Measurements from ENCODE around the gene TOB2.
"Not testable (repeated sequence)": the region's sequence is repeated elsewhere in the genome, so short reads cannot be mapped to it uniquely, and the experiment has no call there.

Gene TOB2

DNA sequence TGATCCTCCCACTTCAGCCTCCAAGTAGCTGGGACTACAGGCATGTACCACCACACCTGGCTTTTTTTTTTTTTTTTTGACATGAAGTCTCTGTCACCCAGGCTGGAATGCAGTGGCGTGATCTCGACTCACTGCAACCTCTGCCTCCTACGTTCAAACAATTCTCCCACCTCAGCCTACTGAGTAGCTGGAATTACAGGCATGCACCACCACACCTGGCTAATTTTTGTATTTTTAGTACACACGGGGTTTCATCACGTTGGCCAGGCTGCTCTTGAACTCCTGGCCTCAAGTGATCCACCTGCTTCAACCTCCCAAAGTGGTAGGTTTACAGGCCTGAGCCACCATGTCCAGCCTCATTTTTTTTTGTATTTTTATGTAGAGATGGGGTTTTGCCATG lies 6.1 kb downstream of the TOB2 start:
- WGBS (ENCODE audit: extremely low coverage, insufficient coverage, insufficient read length), result 100% methylated on average over 1 of the region's 5 CpGs
- H3K9me3 ChIP-seq (ENCODE audit: insufficient read depth, low read depth, low read length), result not testable (repeated sequence)
- H3K79me2 ChIP-seq (ENCODE audit: control insufficient read depth, insufficient read depth, low read length, poor library complexity), result peaks cover 23% of the 10 kb centered on the region

DNA sequence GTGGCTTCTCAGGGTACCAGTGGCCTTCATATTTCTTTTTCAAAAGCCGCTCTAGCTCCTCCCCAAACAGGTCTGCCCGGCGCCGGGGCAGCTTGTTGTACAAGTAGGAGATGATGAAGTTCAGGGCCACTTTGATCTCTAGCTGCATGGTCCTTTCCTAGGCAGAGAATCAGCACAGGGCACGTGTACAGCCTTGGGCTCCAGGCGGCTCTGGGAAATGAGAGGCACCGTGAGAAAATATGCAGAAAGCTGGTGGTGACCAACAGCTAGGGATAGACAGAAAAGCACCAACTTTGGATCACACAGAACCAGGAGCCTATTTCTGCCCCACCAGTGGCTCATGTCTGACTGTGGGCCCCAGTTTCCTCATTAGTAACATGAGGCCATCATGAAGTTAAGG lies 9.4 kb downstream of the TOB2 start:
- no peaks in the 10 kb centered on the region for H3K79me1 ChIP-seq (ENCODE audit: low read length)
- H3K9me3 ChIP-seq (ENCODE audit: insufficient read depth, low read depth, low read length), result no peaks in the 10 kb centered on the region
- no peak overlapping the region for H3K4me3 ChIP-seq (ENCODE audit: low read depth, low read length)
- no peak overlapping the region for H2BK12ac ChIP-seq (ENCODE audit: low read length)
- WGBS (ENCODE audit: extremely low coverage, insufficient coverage, insufficient read length), result no CpG with 5 or more reads among the region's 7 CpGs
- peaks cover under 1% of the 10 kb centered on the region for H3K79me2 ChIP-seq (ENCODE audit: control insufficient read depth, insufficient read depth, low read length, poor library complexity)
- H4K91ac ChIP-seq (ENCODE audit: low read depth, low read length), result no peak overlapping the region
- no peak overlapping the region for H2AFZ ChIP-seq (ENCODE audit: insufficient read depth, low read length, poor library complexity)
- H4K8ac ChIP-seq (ENCODE audit: low read depth, low read length), result no peak overlapping the region
- H2AK5ac ChIP-seq (ENCODE audit: low read length), result no peak overlapping the region
- H3K4me1 ChIP-seq (ENCODE audit: control insufficient read depth in 1 of 2, insufficient read depth in 2 of 2, low read length in 2 of 2), result no peaks in the 10 kb centered on the region
- H3K4ac ChIP-seq (ENCODE audit: low read depth, low read length), result no peak overlapping the region
- no peak for DNase-seq
- no peak overlapping the region for H3K23ac ChIP-seq (ENCODE audit: low read length)
- no peaks in the 10 kb centered on the region for H3K27me3 ChIP-seq (ENCODE audit: insufficient read depth, low read length)
- H2BK5ac ChIP-seq (ENCODE audit: low read depth, low read length, poor library complexity), result no peak overlapping the region
- H3K4me2 ChIP-seq (ENCODE audit: low read length), result no peak overlapping the region
- no peak overlapping the region for H3K14ac ChIP-seq (ENCODE audit: low read length)
- no peak overlapping the region for H3K27ac ChIP-seq (ENCODE audit: low read depth, low read length)
- H3K18ac ChIP-seq (ENCODE audit: low read length), result no peak overlapping the region
- H3K9ac ChIP-seq (ENCODE audit: low read length), result no peak overlapping the region
- no peak overlapping the region for H2BK120ac ChIP-seq (ENCODE audit: insufficient read depth, low read length, poor library complexity)
- no peak overlapping the region for H4K12ac ChIP-seq (ENCODE audit: low read depth, low read length)
- H3K36me3 ChIP-seq (ENCODE audit: control insufficient read depth in 1 of 2, insufficient read depth in 2 of 2, low read length in 2 of 2), result peaks cover 54 to 62% of the 10 kb centered on the region in 2 experiments

More for the DNA sequence above, 6.1 kb downstream of the TOB2 start:
- not testable (repeated sequence) for H2AFZ ChIP-seq (ENCODE audit: insufficient read depth, low read length, poor library complexity); H2BK120ac ChIP-seq (ENCODE audit: insufficient read depth, low read length, poor library complexity); H3K4me1 ChIP-seq (ENCODE audit: control insufficient read depth in 1 of 2, insufficient read depth in 2 of 2, low read length in 2 of 2); H3K4me3 ChIP-seq (ENCODE audit: low read depth, low read length); H2AK5ac ChIP-seq (ENCODE audit: low read length); H2BK5ac ChIP-seq (ENCODE audit: low read depth, low read length, poor library complexity); H3K9ac ChIP-seq (ENCODE audit: low read length); H4K8ac ChIP-seq (ENCODE audit: low read depth, low read length); H4K12ac ChIP-seq (ENCODE audit: low read depth, low read length); H3K4me2 ChIP-seq (ENCODE audit: low read length); H3K27me3 ChIP-seq (ENCODE audit: insufficient read depth, low read length); H3K14ac ChIP-seq (ENCODE audit: low read length); H2BK12ac ChIP-seq (ENCODE audit: low read length); H3K23ac ChIP-seq (ENCODE audit: low read length); H3K18ac ChIP-seq (ENCODE audit: low read length); H3K27ac ChIP-seq (ENCODE audit: low read depth, low read length); H4K91ac ChIP-seq (ENCODE audit: low read depth, low read length)
- Histone ChIP-seq H3K36me3 (ENCODE audit: control insufficient read depth in 1 of 2, insufficient read depth in 2 of 2, low read length in 2 of 2) (peaks cover 43 to 47% of the 10 kb centered on the region in 2 experiments), H3K4ac (ENCODE audit: low read depth, low read length) (peak overlapping the region; percentile 14), H3K79me1 (ENCODE audit: low read length) (peaks cover 11% of the 10 kb centered on the region)
- peak in 1 of 2 donors; percentile 48 for DNase-seq

DNA sequence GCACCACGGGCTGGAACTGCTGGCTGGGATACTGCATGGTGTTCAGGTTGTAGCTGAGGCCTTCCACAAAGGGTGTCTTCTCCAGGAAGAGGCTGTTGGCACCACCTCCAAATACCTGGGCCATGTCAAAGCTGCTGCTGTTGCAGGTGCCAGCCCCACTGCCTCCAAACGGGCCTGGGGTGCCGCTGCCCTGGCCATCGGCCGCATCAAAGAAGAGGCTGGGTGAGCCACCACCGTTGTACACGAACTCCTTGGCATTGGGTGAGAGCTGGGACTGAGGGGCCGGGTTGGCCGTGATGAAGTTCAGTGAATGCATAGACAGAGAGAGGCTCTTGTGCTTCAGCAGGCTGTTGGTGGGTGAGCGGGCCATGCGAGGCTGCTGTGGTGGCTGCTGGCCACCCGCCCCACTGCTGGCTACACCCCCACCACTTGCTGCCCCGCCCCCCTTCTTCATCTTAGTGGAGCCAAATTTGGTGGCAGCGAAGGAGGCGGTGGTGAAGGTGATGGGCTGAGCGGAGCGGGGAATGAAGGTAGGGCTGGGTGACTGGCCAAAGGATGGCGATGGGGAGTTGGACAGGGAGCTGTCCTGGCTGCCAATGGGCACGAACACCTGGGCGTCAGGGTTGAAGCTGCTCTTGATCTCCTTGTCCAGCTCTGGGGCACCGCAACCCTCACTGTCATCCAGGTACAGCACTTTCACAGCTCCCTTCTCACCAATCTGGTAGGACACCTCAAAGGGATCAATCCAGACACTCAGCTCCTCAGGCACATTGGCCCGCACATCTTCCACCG lies 10.1 kb downstream of the TOB2 start:
- H2BK5ac ChIP-seq (ENCODE audit: low read depth, low read length, poor library complexity), result no peak overlapping the region
- H3K79me2 ChIP-seq (ENCODE audit: control insufficient read depth, insufficient read depth, low read length, poor library complexity), result no peaks in the 10 kb centered on the region

DNA sequence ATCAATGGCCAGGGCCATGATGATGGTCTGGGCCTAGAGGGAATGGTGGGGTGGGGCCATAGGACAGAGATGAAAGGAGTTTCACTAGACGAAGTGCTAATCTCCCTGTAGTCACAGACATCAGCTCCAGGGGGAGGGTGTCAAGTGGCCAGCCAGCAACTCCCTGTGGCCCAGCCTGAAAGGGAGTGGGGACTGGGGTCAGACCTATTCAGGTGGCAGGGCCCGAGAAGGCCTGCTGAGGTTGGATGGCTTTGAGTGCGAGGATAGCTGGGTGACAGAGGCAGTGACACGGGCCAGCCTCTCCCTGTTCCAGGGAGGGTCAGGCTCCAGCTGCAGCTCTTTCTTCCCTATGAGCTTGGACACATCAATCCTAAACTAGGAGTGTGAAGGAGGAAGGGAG lies 11.0 kb downstream of the TOB2 start:
- no peak overlapping the region for H3K14ac ChIP-seq (ENCODE audit: low read length)
- H2BK12ac ChIP-seq (ENCODE audit: low read length), result no peak overlapping the region
- no peak overlapping the region for H2BK5ac ChIP-seq (ENCODE audit: low read depth, low read length, poor library complexity)
- DNase-seq, result no peak
- H3K9ac ChIP-seq (ENCODE audit: low read length), result no peak overlapping the region
- peaks cover 54 to 60% of the 10 kb centered on the region in 2 experiments for H3K36me3 ChIP-seq (ENCODE audit: control insufficient read depth in 1 of 2, insufficient read depth in 2 of 2, low read length in 2 of 2)
- H3K4me3 ChIP-seq (ENCODE audit: low read depth, low read length), result no peak overlapping the region
- no CpG with 5 or more reads among the region's 4 CpGs for WGBS (ENCODE audit: extremely low coverage, insufficient coverage, insufficient read length)
- H3K18ac ChIP-seq (ENCODE audit: low read length), result peak overlapping the region; percentile 30
- H3K79me2 ChIP-seq (ENCODE audit: control insufficient read depth, insufficient read depth, low read length, poor library complexity), result no peaks in the 10 kb centered on the region
- no peak overlapping the region for H2BK120ac ChIP-seq (ENCODE audit: insufficient read depth, low read length, poor library complexity)
- no peak overlapping the region for H2AFZ ChIP-seq (ENCODE audit: insufficient read depth, low read length, poor library complexity)
- H3K9me3 ChIP-seq (ENCODE audit: insufficient read depth, low read depth, low read length), result no peaks in the 10 kb centered on the region
- H3K4me1 ChIP-seq (ENCODE audit: control insufficient read depth in 1 of 2, insufficient read depth in 2 of 2, low read length in 2 of 2), result no peaks in the 10 kb centered on the region
- H3K4me2 ChIP-seq (ENCODE audit: low read length), result no peak overlapping the region
- H3K27me3 ChIP-seq (ENCODE audit: insufficient read depth, low read length), result no peaks in the 10 kb centered on the region
- no peak overlapping the region for H4K8ac ChIP-seq (ENCODE audit: low read depth, low read length)
- no peak overlapping the region for H3K27ac ChIP-seq (ENCODE audit: low read depth, low read length)
- H3K4ac ChIP-seq (ENCODE audit: low read depth, low read length), result no peak overlapping the region
- no peaks in the 10 kb centered on the region for H3K79me1 ChIP-seq (ENCODE audit: low read length)
- no peak overlapping the region for H4K91ac ChIP-seq (ENCODE audit: low read depth, low read length)
- H4K12ac ChIP-seq (ENCODE audit: low read depth, low read length), result no peak overlapping the region
- H3K23ac ChIP-seq (ENCODE audit: low read length), result no peak overlapping the region
- no peak overlapping the region for H2AK5ac ChIP-seq (ENCODE audit: low read length)

More for the DNA sequence above, 10.1 kb downstream of the TOB2 start:
- H3K4ac ChIP-seq (ENCODE audit: low read depth, low read length), result no peak overlapping the region
- no peak overlapping the region for H3K18ac ChIP-seq (ENCODE audit: low read length)
- H2AK5ac ChIP-seq (ENCODE audit: low read length), result no peak overlapping the region
- DNase-seq, result no peak
- no peak overlapping the region for H3K9ac ChIP-seq (ENCODE audit: low read length)
- WGBS (ENCODE audit: extremely low coverage, insufficient coverage, insufficient read length), result no CpG with 5 or more reads among the region's 23 CpGs
- H4K8ac ChIP-seq (ENCODE audit: low read depth, low read length), result no peak overlapping the region
- no peaks in the 10 kb centered on the region for H3K9me3 ChIP-seq (ENCODE audit: insufficient read depth, low read depth, low read length)
- H3K23ac ChIP-seq (ENCODE audit: low read length), result no peak overlapping the region
- H3K27ac ChIP-seq (ENCODE audit: low read depth, low read length), result no peak overlapping the region
- no peak overlapping the region for H4K12ac ChIP-seq (ENCODE audit: low read depth, low read length)
- H3K27me3 ChIP-seq (ENCODE audit: insufficient read depth, low read length), result no peaks in the 10 kb centered on the region
- no peak overlapping the region for H2BK12ac ChIP-seq (ENCODE audit: low read length)
- no peaks in the 10 kb centered on the region for H3K4me1 ChIP-seq (ENCODE audit: control insufficient read depth in 1 of 2, insufficient read depth in 2 of 2, low read length in 2 of 2)
- H3K4me2 ChIP-seq (ENCODE audit: low read length), result no peak overlapping the region
- no peak overlapping the region for H3K4me3 ChIP-seq (ENCODE audit: low read depth, low read length)
- H4K91ac ChIP-seq (ENCODE audit: low read depth, low read length), result no peak overlapping the region
- H2AFZ ChIP-seq (ENCODE audit: insufficient read depth, low read length, poor library complexity), result no peak overlapping the region
- H3K14ac ChIP-seq (ENCODE audit: low read length), result no peak overlapping the region
- no peak overlapping the region for H2BK120ac ChIP-seq (ENCODE audit: insufficient read depth, low read length, poor library complexity)
- H3K36me3 ChIP-seq (ENCODE audit: control insufficient read depth in 1 of 2, insufficient read depth in 2 of 2, low read length in 2 of 2), result peaks cover 56 to 64% of the 10 kb centered on the region in 2 experiments
- H3K79me1 ChIP-seq (ENCODE audit: low read length), result no peaks in the 10 kb centered on the region

Measured in trophoblast cell (in vitro differentiated cells and primary cell).